ENCODE results near the gene CARS2.
"Not testable (repeated sequence)": the region's sequence is repeated elsewhere in the genome, so short reads cannot be mapped to it uniquely, and the experiment has no call there.

CARS2 gene

DNA sequence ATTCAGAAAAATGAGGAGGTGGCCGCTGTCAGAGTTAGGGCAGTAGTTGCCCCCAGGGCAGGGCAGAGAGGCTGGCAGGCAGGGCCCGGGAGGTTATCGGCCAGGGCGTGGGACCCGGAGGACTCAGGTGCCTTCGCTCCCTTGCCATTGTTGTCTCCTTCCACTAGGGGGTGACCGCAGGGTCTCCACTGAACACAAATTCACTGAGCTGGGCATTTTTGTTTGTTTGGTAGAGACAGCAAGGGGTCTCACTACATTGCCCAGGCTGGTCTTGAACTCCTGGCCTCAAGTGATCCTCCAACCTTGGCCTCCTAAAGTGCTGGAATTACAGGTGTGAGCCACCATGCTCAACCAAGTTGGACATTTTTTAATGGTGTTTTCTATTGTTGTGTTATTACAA is 25.1 kb downstream of the CARS2 start:
- Histone ChIP-seq H3K79me2 (ENCODE audit: control insufficient read depth, insufficient read depth, low read length, poor library complexity) (no peaks in the 10 kb centered on the region), H4K12ac (ENCODE audit: low read depth, low read length) (no peak overlapping the region), H4K8ac (ENCODE audit: low read depth, low read length) (no peak overlapping the region), H3K4me1 (ENCODE audit: control insufficient read depth in 1 of 2, insufficient read depth in 2 of 2, low read length in 2 of 2) (no peaks in the 10 kb centered on the region), H2BK12ac (ENCODE audit: low read length) (no peak overlapping the region), H3K27ac (ENCODE audit: low read depth, low read length) (no peak overlapping the region), H3K14ac (ENCODE audit: low read length) (no peak overlapping the region), H3K9ac (ENCODE audit: low read length) (no peak overlapping the region), H4K91ac (ENCODE audit: low read depth, low read length) (no peak overlapping the region), H3K4ac (ENCODE audit: low read depth, low read length) (no peak overlapping the region), H3K4me2 (ENCODE audit: low read length) (no peak overlapping the region), H3K36me3 (ENCODE audit: control insufficient read depth in 1 of 2, insufficient read depth in 2 of 2, low read length in 2 of 2) (peaks cover 43 to 58% of the 10 kb centered on the region in 2 experiments), H2AK5ac (ENCODE audit: low read length) (no peak overlapping the region), H2AFZ (ENCODE audit: insufficient read depth, low read length, poor library complexity) (no peak overlapping the region), H3K4me3 (ENCODE audit: low read depth, low read length) (no peak overlapping the region), H3K23ac (ENCODE audit: low read length) (no peak overlapping the region), H3K9me3 (ENCODE audit: insufficient read depth, low read depth, low read length) (no peaks in the 10 kb centered on the region), H2BK120ac (ENCODE audit: insufficient read depth, low read length, poor library complexity) (no peak overlapping the region), H2BK5ac (ENCODE audit: low read depth, low read length, poor library complexity) (no peak overlapping the region), H3K27me3 (ENCODE audit: insufficient read depth, low read length) (no peaks in the 10 kb centered on the region), H3K79me1 (ENCODE audit: low read length) (no peaks in the 10 kb centered on the region), H3K18ac (ENCODE audit: low read length) (no peak overlapping the region)
- no CpG with 5 or more reads among the region's 7 CpGs for WGBS (ENCODE audit: extremely low coverage, insufficient coverage, insufficient read length)
- peak in 1 of 2 donors; percentile 71 for DNase-seq

DNA sequence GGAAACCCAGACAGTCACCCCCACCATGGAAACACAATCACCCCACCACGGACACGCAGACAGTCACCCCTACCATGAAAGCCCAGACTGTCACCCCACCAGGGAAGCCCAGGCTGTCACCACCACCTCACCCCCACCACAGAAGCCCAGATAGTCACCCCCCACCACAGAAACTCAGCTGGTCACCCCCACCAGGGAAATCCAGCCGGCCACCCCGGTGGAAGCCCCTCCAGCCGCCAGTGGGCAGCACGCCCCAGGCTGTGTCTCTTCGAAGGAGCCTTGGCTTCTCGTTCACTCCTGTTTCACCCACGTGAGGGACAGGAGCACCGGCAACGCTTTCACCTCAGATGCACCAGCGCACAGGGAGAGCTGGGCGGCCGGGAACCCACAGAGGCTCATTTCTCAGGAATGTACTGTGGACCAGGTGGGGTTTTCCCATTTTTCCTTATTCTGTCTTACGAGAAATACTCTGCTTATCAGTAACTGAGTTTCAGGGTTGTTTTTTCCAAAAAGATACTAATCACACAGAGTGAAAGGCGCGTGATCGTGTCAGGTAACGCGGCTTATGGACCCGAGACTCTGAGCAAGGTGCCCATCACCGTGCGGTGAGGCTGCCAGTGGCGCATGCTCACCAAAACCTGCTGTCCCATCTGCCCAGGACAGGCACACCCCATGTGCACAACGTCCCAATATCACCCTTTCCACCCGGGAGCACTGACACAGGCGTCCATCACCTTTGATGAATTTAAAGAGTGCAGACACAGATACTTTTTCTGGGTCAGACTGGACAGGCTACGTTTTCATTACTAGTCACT is 28.0 kb downstream of the CARS2 start:
- Histone ChIP-seq H2AFZ (ENCODE audit: insufficient read depth, low read length, poor library complexity) (no peak overlapping the region), H3K4me1 (ENCODE audit: control insufficient read depth in 1 of 2, insufficient read depth in 2 of 2, low read length in 2 of 2) (no peaks in the 10 kb centered on the region), H3K27ac (ENCODE audit: low read depth, low read length) (no peak overlapping the region), H2AK5ac (ENCODE audit: low read length) (no peak overlapping the region), H2BK120ac (ENCODE audit: insufficient read depth, low read length, poor library complexity) (no peak overlapping the region), H3K9me3 (ENCODE audit: insufficient read depth, low read depth, low read length) (no peaks in the 10 kb centered on the region), H4K8ac (ENCODE audit: low read depth, low read length) (no peak overlapping the region), H3K36me3 (ENCODE audit: control insufficient read depth in 1 of 2, insufficient read depth in 2 of 2, low read length in 2 of 2) (peaks cover 36 to 45% of the 10 kb centered on the region in 2 experiments), H4K91ac (ENCODE audit: low read depth, low read length) (no peak overlapping the region), H3K14ac (ENCODE audit: low read length) (no peak overlapping the region), H3K4me2 (ENCODE audit: low read length) (no peak overlapping the region), H3K23ac (ENCODE audit: low read length) (no peak overlapping the region), H4K12ac (ENCODE audit: low read depth, low read length) (no peak overlapping the region), H3K79me2 (ENCODE audit: control insufficient read depth, insufficient read depth, low read length, poor library complexity) (no peaks in the 10 kb centered on the region), H3K79me1 (ENCODE audit: low read length) (no peaks in the 10 kb centered on the region), H2BK12ac (ENCODE audit: low read length) (no peak overlapping the region), H3K4ac (ENCODE audit: low read depth, low read length) (no peak overlapping the region), H3K27me3 (ENCODE audit: insufficient read depth, low read length) (no peaks in the 10 kb centered on the region), H2BK5ac (ENCODE audit: low read depth, low read length, poor library complexity) (no peak overlapping the region), H3K4me3 (ENCODE audit: low read depth, low read length) (no peak overlapping the region), H3K18ac (ENCODE audit: low read length) (no peak overlapping the region), H3K9ac (ENCODE audit: low read length) (no peak overlapping the region)
- peak; percentile 17 to 32 for DNase-seq
- WGBS (ENCODE audit: extremely low coverage, insufficient coverage, insufficient read length): no CpG with 5 or more reads among the region's 28 CpGs

DNA sequence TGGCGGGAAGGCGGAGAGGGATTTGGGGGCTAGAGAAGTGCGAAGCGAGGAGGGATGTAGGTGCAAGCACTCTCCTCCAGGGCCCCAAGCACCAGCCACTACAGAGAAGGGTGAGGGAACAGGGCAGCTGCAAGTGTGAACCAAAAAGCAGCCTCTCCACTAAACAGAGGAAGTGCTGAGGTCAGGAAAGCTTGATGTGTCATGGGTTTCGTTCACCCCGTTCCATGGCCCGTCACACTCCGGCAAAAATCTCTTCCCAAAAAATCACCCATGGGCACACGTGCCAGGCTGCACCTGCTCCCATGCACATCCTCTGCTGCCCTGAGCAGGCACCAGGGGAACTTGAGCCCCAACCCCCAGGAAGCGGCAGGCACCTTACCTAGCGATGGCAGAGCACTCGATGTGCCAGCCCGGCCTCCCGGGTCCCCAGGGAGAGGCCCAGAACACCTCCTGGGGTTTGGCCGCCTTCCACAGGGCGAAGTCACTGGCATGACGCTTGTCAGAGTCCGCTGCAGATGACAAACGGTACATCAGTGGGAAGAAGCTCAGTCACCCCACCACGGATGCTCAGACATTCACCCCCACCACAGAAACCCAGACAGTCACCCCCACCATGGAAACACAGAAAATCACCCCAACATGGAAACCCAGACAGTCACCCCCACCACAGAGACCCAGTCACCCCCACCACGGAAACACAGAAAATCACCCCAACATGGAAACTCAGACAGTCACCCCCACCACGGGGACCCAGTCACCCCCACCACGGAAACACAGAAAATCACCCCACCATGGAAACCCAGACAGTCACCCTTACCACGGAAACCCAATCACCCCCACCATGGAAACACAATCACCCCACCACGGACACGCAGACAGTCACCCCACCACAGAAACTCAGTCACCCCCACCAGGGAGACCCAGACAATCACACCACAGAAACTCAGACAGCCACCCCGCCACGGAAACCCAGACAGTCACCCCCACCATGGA is 29.0 kb downstream of the CARS2 start:
- no peak overlapping the region for H4K12ac ChIP-seq (ENCODE audit: low read depth, low read length)
- no peak overlapping the region for H3K4ac ChIP-seq (ENCODE audit: low read depth, low read length)
- H3K9me3 ChIP-seq (ENCODE audit: insufficient read depth, low read depth, low read length): no peaks in the 10 kb centered on the region
- no peaks in the 10 kb centered on the region for H3K27me3 ChIP-seq (ENCODE audit: insufficient read depth, low read length)
- no CpG with 5 or more reads among the region's 28 CpGs for WGBS (ENCODE audit: extremely low coverage, insufficient coverage, insufficient read length)
- no peak overlapping the region for H3K14ac ChIP-seq (ENCODE audit: low read length)
- no peak for DNase-seq
- no peak overlapping the region for H4K91ac ChIP-seq (ENCODE audit: low read depth, low read length)
- H2BK120ac ChIP-seq (ENCODE audit: insufficient read depth, low read length, poor library complexity): no peak overlapping the region
- H3K36me3 ChIP-seq (ENCODE audit: control insufficient read depth in 1 of 2, insufficient read depth in 2 of 2, low read length in 2 of 2): peaks cover 27 to 37% of the 10 kb centered on the region in 2 experiments
- H3K79me1 ChIP-seq (ENCODE audit: low read length): no peaks in the 10 kb centered on the region
- H2AFZ ChIP-seq (ENCODE audit: insufficient read depth, low read length, poor library complexity): no peak overlapping the region
- H2BK12ac ChIP-seq (ENCODE audit: low read length): no peak overlapping the region
- H3K23ac ChIP-seq (ENCODE audit: low read length): no peak overlapping the region
- no peaks in the 10 kb centered on the region for H3K79me2 ChIP-seq (ENCODE audit: control insufficient read depth, insufficient read depth, low read length, poor library complexity)
- no peak overlapping the region for H2BK5ac ChIP-seq (ENCODE audit: low read depth, low read length, poor library complexity)
- no peaks in the 10 kb centered on the region for H3K4me1 ChIP-seq (ENCODE audit: control insufficient read depth in 1 of 2, insufficient read depth in 2 of 2, low read length in 2 of 2)
- no peak overlapping the region for H3K18ac ChIP-seq (ENCODE audit: low read length)
- no peak overlapping the region for H2AK5ac ChIP-seq (ENCODE audit: low read length)
- H4K8ac ChIP-seq (ENCODE audit: low read depth, low read length): no peak overlapping the region
- H3K4me3 ChIP-seq (ENCODE audit: low read depth, low read length): peak overlapping the region; percentile 48
- no peak overlapping the region for H3K4me2 ChIP-seq (ENCODE audit: low read length)
- H3K27ac ChIP-seq (ENCODE audit: low read depth, low read length): no peak overlapping the region
- H3K9ac ChIP-seq (ENCODE audit: low read length): no peak overlapping the region

DNA sequence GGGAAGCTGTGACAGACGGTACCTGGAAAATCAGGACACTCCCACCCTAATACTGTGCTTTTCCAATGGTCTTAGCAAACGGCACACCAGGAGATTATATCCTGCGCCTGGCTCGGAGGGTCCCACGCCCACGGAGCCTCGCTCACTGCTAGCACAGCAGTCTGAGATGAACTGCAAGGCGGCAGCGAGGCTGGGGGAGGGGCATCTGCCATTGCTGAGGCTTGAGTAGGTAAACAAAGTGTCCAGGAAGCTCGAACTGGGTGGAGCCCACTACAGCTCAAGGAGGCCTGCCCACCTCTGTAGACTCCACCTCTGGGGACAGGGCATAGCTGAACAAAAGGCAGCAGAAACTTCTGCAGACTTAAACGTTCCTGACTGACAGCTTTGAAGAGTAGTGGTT is 36.1 kb downstream of the CARS2 start:
- not testable (repeated sequence) for H3K27me3 ChIP-seq (ENCODE audit: insufficient read depth, low read length); H2AFZ ChIP-seq (ENCODE audit: insufficient read depth, low read length, poor library complexity); H3K14ac ChIP-seq (ENCODE audit: low read length); H2BK12ac ChIP-seq (ENCODE audit: low read length); DNase-seq; H3K9ac ChIP-seq (ENCODE audit: low read length); H2BK120ac ChIP-seq (ENCODE audit: insufficient read depth, low read length, poor library complexity); H2BK5ac ChIP-seq (ENCODE audit: low read depth, low read length, poor library complexity); H3K79me1 ChIP-seq (ENCODE audit: low read length); H4K8ac ChIP-seq (ENCODE audit: low read depth, low read length); H3K4me1 ChIP-seq (ENCODE audit: control insufficient read depth in 1 of 2, insufficient read depth in 2 of 2, low read length in 2 of 2); H3K9me3 ChIP-seq (ENCODE audit: insufficient read depth, low read depth, low read length); H4K91ac ChIP-seq (ENCODE audit: low read depth, low read length); H3K27ac ChIP-seq (ENCODE audit: low read depth, low read length); H4K12ac ChIP-seq (ENCODE audit: low read depth, low read length); H3K18ac ChIP-seq (ENCODE audit: low read length); H3K4ac ChIP-seq (ENCODE audit: low read depth, low read length); H3K23ac ChIP-seq (ENCODE audit: low read length); H3K4me3 ChIP-seq (ENCODE audit: low read depth, low read length); H3K79me2 ChIP-seq (ENCODE audit: control insufficient read depth, insufficient read depth, low read length, poor library complexity); H3K4me2 ChIP-seq (ENCODE audit: low read length); H2AK5ac ChIP-seq (ENCODE audit: low read length)
- peaks cover 25 to 30% of the 10 kb centered on the region in 2 experiments for H3K36me3 ChIP-seq (ENCODE audit: control insufficient read depth in 1 of 2, insufficient read depth in 2 of 2, low read length in 2 of 2)
- WGBS (ENCODE audit: extremely low coverage, insufficient coverage, insufficient read length): no CpG with 5 or more reads among the region's 11 CpGs

All from trophoblast cell (in vitro differentiated cells and primary cell).